ENCODE data around the gene RPP38.

- TF ChIP-seq FOSL2 (IDR thresholded peaks at IDR 0.05; ENCODE audit: borderline replicate concordance, low read depth) (no peak), JUND (IDR thresholded peaks at IDR 0.05) (no peak), CTCF (IDR thresholded peaks at IDR 0.05) (no peak), SMC3 (IDR thresholded peaks at IDR 0.05; ENCODE audit: low read depth, low read length) (no peak)
Observed at GRCh38 chr10:15091418-15091817, 5.7 kb upstream of the RPP38 start.
